Measurements from ENCODE around the gene CIDEB. TPM values are rescaled to one million over a fixed set of nuclear protein-coding genes. Genes with fewer than 3 reads are reported as not detected.
A peak's percentile ranks its signal among the peaks of the same experiment; 100 is the strongest.

CIDEB gene
- total and polyA plus RNA-seq, 9 donors, result 8.9 to 21.1 (median 14.8) TPM

GRCh38 chr14:24312736-24313507, 5.1 kb upstream of the CIDEB start:
- no peak overlapping the region for H3K4me3 ChIP-seq (ENCODE audit: low read length)

GRCh38 chr14:24311837-24312615, 4.2 kb upstream of the CIDEB start:
- Histone ChIP-seq H3K27ac (ENCODE audit: low read length) (peak overlapping the region; percentile 81), H3K27me3 (ENCODE audit: control insufficient read depth, insufficient read depth, low read length) (peaks cover 22% of the 10 kb centered on the region), H3K9me3 (replicated peaks; ENCODE audit: control insufficient read depth, low read depth, low read length) (no peaks in the 10 kb centered on the region), H3K4me3 (ENCODE audit: low read length) (peak overlapping the region; percentile 43), H3K4me1 (ENCODE audit: control insufficient read depth, insufficient read depth, low read length) (peaks cover 43% of the 10 kb centered on the region), H3K36me3 (ENCODE audit: control insufficient read depth, insufficient read depth, low read length) (peaks cover 11% of the 10 kb centered on the region)
- peak; percentile 30 for DNase-seq
- no CpG with 5 or more reads among the region's 1 CpG for WGBS (ENCODE audit: insufficient coverage)

More at GRCh38 chr14:24312736-24313507, 5.1 kb upstream of the CIDEB start:
- WGBS (ENCODE audit: insufficient coverage), result 67% methylated on average over 5 of the region's 9 CpGs
- DNase-seq, result peak; percentile 82
- Histone ChIP-seq H3K27ac (ENCODE audit: low read length) (peak overlapping the region; percentile 81), H3K36me3 (ENCODE audit: control insufficient read depth, insufficient read depth, low read length) (peaks cover 2% of the 10 kb centered on the region), H3K9me3 (replicated peaks; ENCODE audit: control insufficient read depth, low read depth, low read length) (no peaks in the 10 kb centered on the region), H3K4me1 (ENCODE audit: control insufficient read depth, insufficient read depth, low read length) (peaks cover 43% of the 10 kb centered on the region), H3K27me3 (ENCODE audit: control insufficient read depth, insufficient read depth, low read length) (peaks cover 25% of the 10 kb centered on the region)

DNA sequence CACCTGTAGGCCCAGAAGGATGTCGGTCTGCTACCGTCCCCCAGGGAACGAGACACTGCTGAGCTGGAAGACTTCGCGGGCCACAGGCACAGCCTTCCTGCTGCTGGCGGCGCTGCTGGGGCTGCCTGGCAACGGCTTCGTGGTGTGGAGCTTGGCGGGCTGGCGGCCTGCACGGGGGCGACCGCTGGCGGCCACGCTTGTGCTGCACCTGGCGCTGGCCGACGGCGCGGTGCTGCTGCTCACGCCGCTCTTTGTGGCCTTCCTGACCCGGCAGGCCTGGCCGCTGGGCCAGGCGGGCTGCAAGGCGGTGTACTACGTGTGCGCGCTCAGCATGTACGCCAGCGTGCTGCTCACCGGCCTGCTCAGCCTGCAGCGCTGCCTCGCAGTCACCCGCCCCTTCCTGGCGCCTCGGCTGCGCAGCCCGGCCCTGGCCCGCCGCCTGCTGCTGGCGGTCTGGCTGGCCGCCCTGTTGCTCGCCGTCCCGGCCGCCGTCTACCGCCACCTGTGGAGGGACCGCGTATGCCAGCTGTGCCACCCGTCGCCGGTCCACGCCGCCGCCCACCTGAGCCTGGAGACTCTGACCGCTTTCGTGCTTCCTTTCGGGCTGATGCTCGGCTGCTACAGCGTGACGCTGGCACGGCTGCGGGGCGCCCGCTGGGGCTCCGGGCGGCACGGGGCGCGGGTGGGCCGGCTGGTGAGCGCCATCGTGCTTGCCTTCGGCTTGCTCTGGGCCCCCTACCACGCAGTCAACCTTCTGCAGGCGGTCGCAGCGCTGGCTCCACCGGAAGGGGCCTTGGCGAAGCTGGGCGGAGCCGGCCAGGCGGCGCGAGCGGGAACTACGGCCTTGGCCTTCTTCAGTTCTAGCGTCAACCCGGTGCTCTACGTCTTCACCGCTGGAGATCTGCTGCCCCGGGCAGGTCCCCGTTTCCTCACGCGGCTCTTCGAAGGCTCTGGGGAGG, 3.1 kb upstream of the CIDEB start, which contains the start of gene LTB4R:
Gene LTB4R (plus strand): TSS at position 857 of the 959 bp plus-strand sequence. CDS start 4,150 bp downstream, outside the sequence.
- H3K27ac ChIP-seq (ENCODE audit: low read length), result peak within 1 kb of the TSS; percentile 81
- WGBS (ENCODE audit: insufficient coverage), result 8% methylated on average over 94 of the region's 99 CpGs
- H3K9me3 ChIP-seq (replicated peaks; ENCODE audit: control insufficient read depth, low read depth, low read length), result no peaks in the 10 kb centered on the region
- H3K4me1 ChIP-seq (ENCODE audit: control insufficient read depth, insufficient read depth, low read length), result peaks cover 40% of the 10 kb centered on the region
- H3K36me3 ChIP-seq (ENCODE audit: control insufficient read depth, insufficient read depth, low read length), result peaks cover 20% of the 10 kb centered on the region
- peak; percentile 81 for DNase-seq
- H3K4me3 ChIP-seq (ENCODE audit: low read length), result peak within 1 kb of the TSS; percentile 43
- H3K27me3 ChIP-seq (ENCODE audit: control insufficient read depth, insufficient read depth, low read length), result peaks cover 13% of the 10 kb centered on the region

DNA sequence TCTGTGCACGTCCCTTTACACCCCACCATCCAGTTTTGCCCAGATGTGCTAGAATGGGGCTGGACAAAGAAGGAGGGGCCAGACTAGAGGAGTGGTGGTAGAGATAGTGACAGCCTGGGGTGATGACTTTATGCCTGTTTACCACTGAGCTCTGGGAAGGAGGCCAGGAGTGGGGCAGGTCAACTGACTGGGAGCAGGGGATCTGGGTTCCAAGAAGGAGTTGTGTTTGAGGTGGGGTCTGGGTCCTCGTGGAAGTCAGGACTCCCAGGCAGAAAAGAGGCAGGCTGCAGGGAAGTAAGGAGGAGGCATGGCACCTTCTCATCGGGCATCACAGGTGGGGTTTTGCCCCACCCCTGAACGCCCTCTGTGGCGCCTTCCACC, 2.5 kb upstream of the CIDEB start:
- Histone ChIP-seq H3K4me3 (ENCODE audit: low read length) (peak overlapping the region; percentile 43), H3K4me1 (ENCODE audit: control insufficient read depth, insufficient read depth, low read length) (peaks cover 36% of the 10 kb centered on the region), H3K27ac (ENCODE audit: low read length) (peak overlapping the region; percentile 68), H3K9me3 (replicated peaks; ENCODE audit: control insufficient read depth, low read depth, low read length) (no peaks in the 10 kb centered on the region), H3K36me3 (ENCODE audit: control insufficient read depth, insufficient read depth, low read length) (peaks cover 27% of the 10 kb centered on the region), H3K27me3 (ENCODE audit: control insufficient read depth, insufficient read depth, low read length) (peaks cover 7% of the 10 kb centered on the region)
- DNase-seq, result no peak
- WGBS (ENCODE audit: insufficient coverage), result 25% methylated on average over 4 of the region's 5 CpGs

DNA sequence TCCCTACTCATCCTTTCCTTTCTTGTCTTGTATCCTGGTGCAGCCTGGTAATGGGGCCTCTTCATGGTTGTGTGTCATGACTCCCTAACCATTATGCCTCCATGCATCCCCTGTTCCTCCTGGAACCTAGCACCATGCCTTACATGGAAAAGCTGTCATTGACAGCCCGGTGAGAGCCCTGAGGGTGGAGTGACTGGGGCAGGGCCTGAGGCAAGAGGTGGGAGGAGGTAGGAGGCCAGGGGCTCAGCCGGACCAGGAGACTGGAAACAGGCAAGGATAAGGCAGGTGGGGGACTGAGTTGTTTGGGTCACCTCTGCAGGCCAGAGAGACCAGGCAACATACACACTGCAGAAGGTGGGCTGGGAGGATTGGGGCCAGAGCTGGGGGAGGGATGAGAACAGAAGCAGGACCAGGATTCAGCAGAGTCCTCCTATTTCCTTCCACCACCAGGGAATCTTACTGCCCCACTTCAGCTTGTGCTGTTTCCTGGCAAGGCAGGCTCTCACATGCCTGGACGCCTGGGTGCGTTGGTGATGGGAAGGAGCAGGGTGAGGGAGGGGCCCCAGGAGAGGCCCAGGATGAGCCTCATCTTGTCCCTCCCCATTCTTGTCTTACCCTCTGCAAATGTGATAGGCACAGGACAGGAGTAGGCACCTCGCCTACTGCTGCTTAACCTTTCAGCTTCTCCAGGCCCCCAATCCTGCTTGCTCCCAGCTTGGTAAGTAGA, 1.9 kb upstream of the CIDEB start, which contains the start of gene LTB4R2:
Gene LTB4R2 (plus strand): TSS at position 603 of the 727 bp plus-strand sequence. CDS start 525 bp downstream, outside the sequence.
- no peaks in the 10 kb centered on the region for H3K9me3 ChIP-seq (replicated peaks; ENCODE audit: control insufficient read depth, low read depth, low read length)
- peaks cover 32% of the 10 kb centered on the region for H3K36me3 ChIP-seq (ENCODE audit: control insufficient read depth, insufficient read depth, low read length)
- no peak for DNase-seq
- H3K27ac ChIP-seq (ENCODE audit: low read length), result peak within 1 kb of the TSS; percentile 81
- H3K4me3 ChIP-seq (ENCODE audit: low read length), result peak within 1 kb of the TSS; percentile 43
- H3K4me1 ChIP-seq (ENCODE audit: control insufficient read depth, insufficient read depth, low read length), result peaks cover 36% of the 10 kb centered on the region
- H3K27me3 ChIP-seq (ENCODE audit: control insufficient read depth, insufficient read depth, low read length), result peaks cover 1% of the 10 kb centered on the region
- 86% methylated on average over 1 of the region's 5 CpGs for WGBS (ENCODE audit: insufficient coverage)

DNA sequence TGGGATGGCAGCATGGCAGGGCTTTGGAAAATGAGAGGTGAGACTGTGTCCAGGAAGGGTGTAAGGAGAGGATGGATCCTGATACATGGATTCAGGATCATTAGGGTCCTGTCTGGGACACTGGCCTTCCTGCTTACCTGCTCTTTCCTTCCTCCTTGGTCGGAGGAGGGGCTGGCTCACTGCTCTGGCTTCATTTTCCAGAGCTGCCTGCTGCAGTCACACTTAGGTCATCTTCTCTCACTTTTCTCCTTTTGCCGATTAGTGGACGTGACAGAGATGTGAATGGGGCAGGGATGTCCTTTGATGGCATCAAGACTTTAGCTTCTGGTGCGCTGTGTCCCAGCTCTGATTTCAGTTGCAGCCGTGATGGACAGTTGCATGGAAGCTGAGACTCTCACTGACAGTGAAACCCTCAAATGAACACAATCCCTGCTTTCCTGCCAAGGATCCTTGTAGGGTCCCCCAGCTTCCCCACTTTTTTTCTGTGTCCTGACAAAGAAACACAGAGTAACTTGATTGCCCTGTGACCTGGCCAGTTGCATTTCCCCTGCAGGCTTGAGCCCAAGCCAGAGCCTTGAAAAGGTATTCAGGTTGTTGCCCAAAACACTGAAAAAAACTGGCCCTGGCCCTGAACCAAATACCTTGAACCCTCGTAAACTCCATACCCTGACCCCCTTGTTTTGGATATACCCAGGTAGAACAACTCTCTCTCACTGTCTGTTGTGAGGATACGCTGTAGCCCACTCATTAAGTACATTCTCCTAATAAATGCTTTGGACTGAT, 756 bp upstream of the CIDEB start:
- no peaks in the 10 kb centered on the region for H3K27me3 ChIP-seq (ENCODE audit: control insufficient read depth, insufficient read depth, low read length)
- H3K4me1 ChIP-seq (ENCODE audit: control insufficient read depth, insufficient read depth, low read length), result peaks cover 33% of the 10 kb centered on the region
- no peak overlapping the region for H3K27ac ChIP-seq (ENCODE audit: low read length)
- H3K9me3 ChIP-seq (replicated peaks; ENCODE audit: control insufficient read depth, low read depth, low read length), result no peaks in the 10 kb centered on the region
- DNase-seq, result no peak
- WGBS (ENCODE audit: insufficient coverage), result 87% methylated on average over 6 of the region's 7 CpGs
- H3K36me3 ChIP-seq (ENCODE audit: control insufficient read depth, insufficient read depth, low read length), result peaks cover 44% of the 10 kb centered on the region
- H3K4me3 ChIP-seq (ENCODE audit: low read length), result no peak overlapping the region

DNA sequence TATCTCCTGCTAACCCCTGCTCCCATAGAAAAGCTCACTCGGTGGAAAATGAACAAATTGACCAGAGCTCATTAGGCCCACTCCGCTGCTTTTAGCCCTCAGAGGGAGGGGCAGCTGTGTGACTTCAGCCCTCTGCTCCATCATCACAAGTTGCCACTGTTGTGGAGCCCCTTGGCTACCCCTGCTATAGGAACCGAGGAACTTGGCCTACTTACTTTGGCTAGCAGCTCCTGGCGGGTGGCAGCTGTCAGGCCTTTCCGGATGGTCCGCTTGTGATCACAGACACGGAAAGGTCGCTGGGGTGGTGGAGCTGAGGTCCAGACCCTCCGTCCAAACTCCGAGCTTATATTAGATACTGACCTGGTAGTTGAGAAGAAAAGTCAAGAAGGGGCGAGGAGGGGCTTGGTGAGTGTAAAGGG, 612 bp downstream of the CIDEB start:
- Histone ChIP-seq H3K36me3 (ENCODE audit: control insufficient read depth, insufficient read depth, low read length) (peaks cover 58% of the 10 kb centered on the region), H3K4me1 (ENCODE audit: control insufficient read depth, insufficient read depth, low read length) (peaks cover 21% of the 10 kb centered on the region), H3K27me3 (ENCODE audit: control insufficient read depth, insufficient read depth, low read length) (no peaks in the 10 kb centered on the region), H3K27ac (ENCODE audit: low read length) (no peak overlapping the region), H3K9me3 (replicated peaks; ENCODE audit: control insufficient read depth, low read depth, low read length) (no peaks in the 10 kb centered on the region), H3K4me3 (ENCODE audit: low read length) (no peak overlapping the region)
- WGBS (ENCODE audit: insufficient coverage), result 96% methylated on average over 9 of the region's 11 CpGs
- no peak for DNase-seq

- Histone ChIP-seq H3K4me3 (ENCODE audit: low read length) (no peak overlapping the region), H3K36me3 (ENCODE audit: control insufficient read depth, insufficient read depth, low read length) (peaks cover 69% of the 10 kb centered on the region), H3K27me3 (ENCODE audit: control insufficient read depth, insufficient read depth, low read length) (no peaks in the 10 kb centered on the region), H3K27ac (ENCODE audit: low read length) (no peak overlapping the region), H3K4me1 (ENCODE audit: control insufficient read depth, insufficient read depth, low read length) (peaks cover 15% of the 10 kb centered on the region), H3K9me3 (replicated peaks; ENCODE audit: control insufficient read depth, low read depth, low read length) (no peaks in the 10 kb centered on the region)
- 98% methylated on average over 11 of the region's 11 CpGs for WGBS (ENCODE audit: insufficient coverage)
- DNase-seq, result no peak
These were observed 3.8 kb downstream of the CIDEB start for GRCh38 chr14:24304019-24304387.
